ENCODE measurements around the gene PTPRT. TPM values are rescaled to one million over a fixed set of nuclear protein-coding genes. Genes with fewer than 3 reads are reported as not detected.

PTPRT gene
- total RNA-seq, 1 experiment from 2014 or later: not detected

DNA sequence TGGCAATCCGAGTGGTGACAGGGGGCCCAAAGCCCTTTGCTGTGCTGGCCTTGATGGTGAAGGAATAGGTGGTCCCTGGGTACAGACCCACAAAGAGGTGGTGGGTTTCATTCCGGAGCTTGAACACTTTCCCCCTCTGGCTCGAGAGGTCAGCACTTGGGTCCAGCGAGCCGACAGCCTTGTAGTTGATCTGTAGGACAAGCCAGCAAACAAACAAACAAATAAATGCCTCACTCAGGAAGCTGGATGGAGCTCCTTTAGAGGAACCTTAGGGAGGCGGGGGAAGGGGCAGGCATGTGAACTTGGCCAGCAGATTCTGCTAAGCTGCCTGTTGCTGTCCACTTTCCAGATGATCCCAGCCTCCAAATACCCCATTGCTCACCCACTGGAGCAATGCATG lies 837.6 kb downstream of the PTPRT start:
- BruUV-seq (replicated peaks): no TSS peak
- Histone ChIP-seq H3K9me3 (ENCODE audit: control insufficient read depth, insufficient read depth, low read depth, low read length) (no peaks in the 10 kb centered on the region), H3K4me3 (ENCODE audit: low read depth in 2 of 2, low read length in 2 of 2) (no peak overlapping the region), H3K36me3 (ENCODE audit: control insufficient read depth, insufficient read depth, low read length) (no peaks in the 10 kb centered on the region), H3K4me1 (ENCODE audit: control insufficient read depth, insufficient read depth, low read length) (no peaks in the 10 kb centered on the region), H3K27me3 (ENCODE audit: control insufficient read depth, insufficient read depth, low read length) (no peaks in the 10 kb centered on the region), H3K27ac (ENCODE audit: low read length) (no peak overlapping the region)
- no peak for TF ChIP-seq POLR2AphosphoS5 (IDR thresholded peaks at IDR 0.05; ENCODE audit: low read depth, low read length)
- no peak for TF ChIP-seq TCF7L2 (IDR thresholded peaks at IDR 0.05; ENCODE audit: low read depth, low read length)
- no peak for TF ChIP-seq REST (IDR thresholded peaks at IDR 0.05; ENCODE audit: insufficient read depth in 1 of 2, low read depth in 2 of 2, low read length in 1 of 2)
- TF ChIP-seq CTCF (IDR thresholded peaks at IDR 0.05): no peak
- no peak for TF ChIP-seq SIN3A (IDR thresholded peaks at IDR 0.05; ENCODE audit: borderline replicate concordance, insufficient read depth, low read depth, low read length)
- ChIA-PET POLR2A (no interaction called here), CTCF (no interaction called here)
- no peak for ATAC-seq
- DNase-seq (ENCODE audit: low read depth, low spot score): no peak
- in situ Hi-C loops (cut with HindIII; ENCODE audit: low pct_unique_long_range_greater_than_20kb, low sequenced_read_pairs): no loop called here
- intact Hi-C loops (cut with micrococcal nuclease; ENCODE audit: unreplicated experiment): no loop called here

- no peaks in the 10 kb centered on the region for H3K27me3 ChIP-seq (ENCODE audit: control insufficient read depth, insufficient read depth, low read length)
- ChIA-PET POLR2A (no interaction called here), CTCF (no interaction called here)
- no peaks in the 10 kb centered on the region for H3K4me1 ChIP-seq (ENCODE audit: control insufficient read depth, insufficient read depth, low read length)
- H3K27ac ChIP-seq (ENCODE audit: low read length): no peak overlapping the region
- TF ChIP-seq POLR2AphosphoS5 (IDR thresholded peaks at IDR 0.05; ENCODE audit: low read depth, low read length): no peak
- no peak for TF ChIP-seq REST (IDR thresholded peaks at IDR 0.05; ENCODE audit: insufficient read depth in 1 of 2, low read depth in 2 of 2, low read length in 1 of 2)
- TF ChIP-seq TCF7L2 (IDR thresholded peaks at IDR 0.05; ENCODE audit: low read depth, low read length): no peak
- TF ChIP-seq CTCF (IDR thresholded peaks at IDR 0.05): no peak
- TF ChIP-seq SIN3A (IDR thresholded peaks at IDR 0.05; ENCODE audit: borderline replicate concordance, insufficient read depth, low read depth, low read length): no peak
- DNase-seq (ENCODE audit: low read depth, low spot score) (no peak), ATAC-seq (no peak)
- no peak overlapping the region for H3K4me3 ChIP-seq (ENCODE audit: low read depth in 2 of 2, low read length in 2 of 2)
- no peaks in the 10 kb centered on the region for H3K36me3 ChIP-seq (ENCODE audit: control insufficient read depth, insufficient read depth, low read length)
- in situ Hi-C loops (cut with HindIII; ENCODE audit: low pct_unique_long_range_greater_than_20kb, low sequenced_read_pairs): no loop called here
- no peaks in the 10 kb centered on the region for H3K9me3 ChIP-seq (ENCODE audit: control insufficient read depth, insufficient read depth, low read depth, low read length)
- intact Hi-C loops (cut with micrococcal nuclease; ENCODE audit: unreplicated experiment): no loop called here
- no TSS peak for BruUV-seq (replicated peaks)
These were observed 839.2 kb downstream of the PTPRT start for GRCh38 chr20:42350521-42350920.

Measured in Panc1 (cell line).